HG03558 (cell line): ENCODE measurements around the gene DAPL1.
"Not testable (repeated sequence)": the region's sequence is repeated elsewhere in the genome, so short reads cannot be mapped to it uniquely, and the experiment has no call there.

Source experiments
- ATAC-seq: cut with Tn5 transposase; IDR thresholded peaks from one replicate; pipeline ENCODE4 v1.9.1; 2021; ENCODE audit warnings: moderate number of reproducible peaks; ENCODE audit not compliant: unreplicated experiment; ENCODE audit errors: extremely low read depth

The DAPL1 gene

DNA sequence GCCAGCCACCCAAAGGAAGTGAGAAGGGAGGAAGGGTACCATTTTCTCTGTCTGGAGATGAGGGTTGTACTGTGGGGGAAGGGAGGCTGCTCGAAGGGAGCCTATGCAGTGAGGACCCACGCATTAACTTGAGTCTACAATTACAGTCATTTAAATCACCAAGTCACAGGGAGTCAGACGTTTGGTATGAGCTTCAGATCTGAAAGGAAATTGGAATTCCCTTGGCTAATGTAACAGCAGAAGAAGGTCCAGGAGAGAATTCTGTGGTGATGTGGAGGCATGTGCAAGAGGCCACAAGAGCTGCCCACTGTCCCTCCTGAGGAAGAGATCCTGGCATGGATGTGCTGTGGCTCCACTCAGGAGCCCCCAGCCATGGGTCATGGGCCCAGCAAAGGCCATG, 22.5 kb downstream of the DAPL1 start:
- ATAC-seq: no peak

DNA sequence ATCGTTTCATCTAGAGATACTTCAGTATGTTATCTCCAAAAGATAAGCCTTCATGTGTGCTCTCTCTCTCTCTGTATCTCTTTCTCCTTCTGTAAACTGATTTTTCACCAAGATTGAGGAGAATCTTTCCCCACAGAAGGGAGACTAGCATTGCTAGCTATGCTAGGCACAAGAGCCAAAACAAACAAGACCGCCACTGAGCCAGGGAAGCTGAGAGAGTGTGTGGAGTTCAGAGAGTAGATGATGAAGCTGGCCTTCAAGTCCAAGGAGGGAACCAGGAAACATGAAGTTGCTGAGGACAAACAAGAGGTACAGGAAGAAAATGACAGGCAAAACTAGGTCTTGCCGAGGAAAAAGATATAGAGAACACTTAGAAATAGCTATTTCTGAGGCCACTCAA, 23.4 kb downstream of the DAPL1 start:
- no peak for ATAC-seq

DNA sequence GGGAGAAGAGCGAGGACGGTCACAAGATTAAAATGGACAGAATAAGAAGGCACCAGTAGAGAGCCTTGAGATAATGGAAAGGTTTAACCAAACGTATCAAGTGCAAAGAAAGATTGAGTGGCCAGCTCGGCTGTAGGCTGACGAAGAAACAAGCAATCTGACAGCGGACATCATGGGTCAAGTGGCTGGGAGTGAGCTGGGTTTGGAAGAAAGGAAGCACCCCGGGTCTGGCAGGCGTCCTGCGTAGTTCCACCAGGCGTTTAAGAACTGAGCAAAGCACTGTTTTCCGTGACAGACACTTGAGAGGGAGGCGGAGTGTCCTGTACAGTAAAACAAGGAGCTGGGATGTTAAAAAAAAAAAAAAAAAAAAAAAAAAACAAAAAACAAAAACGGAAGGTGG, 27.1 kb downstream of the DAPL1 start:
- no peak for ATAC-seq

DNA sequence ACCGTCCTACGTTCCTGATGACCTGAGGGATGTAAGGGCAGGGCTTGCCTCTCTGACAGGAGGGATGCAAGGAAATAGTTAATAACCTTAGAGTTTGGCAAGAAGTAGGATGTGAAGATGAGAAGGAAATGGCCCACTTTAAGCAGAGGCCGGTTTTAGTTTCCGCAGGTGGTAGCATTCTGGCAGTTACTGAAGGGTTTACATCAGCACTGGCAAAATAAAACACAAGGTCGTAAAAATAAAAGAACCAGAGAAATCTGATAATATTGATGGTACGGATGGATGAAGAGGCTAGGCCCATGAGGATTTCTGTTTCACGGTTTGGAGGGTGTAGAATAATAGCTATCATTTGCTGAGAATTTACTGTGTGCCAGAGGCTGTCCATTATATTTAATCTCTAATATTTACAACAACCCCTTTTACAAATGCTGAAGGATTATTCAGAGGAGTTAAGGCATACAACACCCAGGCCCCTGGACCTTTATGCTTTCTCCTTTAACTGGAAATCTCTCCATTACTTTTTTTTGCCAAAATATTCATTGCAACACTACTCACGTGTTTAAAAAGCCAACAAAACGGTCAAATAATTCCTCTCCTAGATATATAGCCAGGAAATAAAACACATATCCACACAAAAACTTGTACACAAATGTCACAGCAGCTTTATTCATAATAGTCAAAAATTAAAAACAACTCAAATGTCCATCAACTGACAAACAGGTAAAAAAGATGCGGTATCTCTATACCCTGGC, 28.5 kb downstream of the DAPL1 start:
- no peak for ATAC-seq

DNA sequence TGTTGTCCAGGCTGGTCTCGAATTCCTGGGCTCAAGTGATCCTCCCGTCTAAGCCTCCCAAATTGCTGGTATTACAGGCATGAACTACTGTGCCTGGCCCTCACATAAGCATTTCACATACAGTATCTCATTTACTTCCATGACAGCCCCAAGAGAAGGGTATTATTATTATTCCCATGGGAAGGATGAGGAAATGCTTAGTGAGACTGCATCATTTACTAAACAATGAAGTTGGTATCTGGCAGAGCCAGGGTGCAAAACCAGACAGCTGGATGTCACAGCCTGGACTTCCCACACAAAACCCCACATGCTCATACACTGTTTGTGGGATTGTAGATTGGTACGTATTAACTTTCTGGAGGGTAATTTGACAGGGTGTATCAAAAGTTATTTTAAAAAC, 29.9 kb downstream of the DAPL1 start:
- no peak for ATAC-seq

DNA sequence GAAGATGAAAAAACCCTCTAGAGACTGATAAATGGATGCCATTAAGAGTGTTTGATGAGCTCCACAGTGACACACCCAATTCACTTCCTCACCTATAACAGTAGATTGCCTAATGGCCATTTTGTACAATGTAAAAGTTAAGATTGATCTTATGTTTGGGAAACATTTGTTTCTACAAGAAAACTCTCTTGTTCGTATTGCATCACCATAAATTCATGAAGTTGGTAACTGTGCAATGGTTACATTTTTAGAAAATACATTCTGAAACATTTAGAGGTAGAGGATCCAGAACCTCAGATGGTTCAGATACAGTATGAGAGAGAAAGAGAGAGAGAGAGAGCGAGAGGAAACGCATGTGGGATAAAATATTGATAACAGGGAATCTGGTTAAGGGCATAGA, 31.8 kb downstream of the DAPL1 start:
- ATAC-seq: no peak

DNA sequence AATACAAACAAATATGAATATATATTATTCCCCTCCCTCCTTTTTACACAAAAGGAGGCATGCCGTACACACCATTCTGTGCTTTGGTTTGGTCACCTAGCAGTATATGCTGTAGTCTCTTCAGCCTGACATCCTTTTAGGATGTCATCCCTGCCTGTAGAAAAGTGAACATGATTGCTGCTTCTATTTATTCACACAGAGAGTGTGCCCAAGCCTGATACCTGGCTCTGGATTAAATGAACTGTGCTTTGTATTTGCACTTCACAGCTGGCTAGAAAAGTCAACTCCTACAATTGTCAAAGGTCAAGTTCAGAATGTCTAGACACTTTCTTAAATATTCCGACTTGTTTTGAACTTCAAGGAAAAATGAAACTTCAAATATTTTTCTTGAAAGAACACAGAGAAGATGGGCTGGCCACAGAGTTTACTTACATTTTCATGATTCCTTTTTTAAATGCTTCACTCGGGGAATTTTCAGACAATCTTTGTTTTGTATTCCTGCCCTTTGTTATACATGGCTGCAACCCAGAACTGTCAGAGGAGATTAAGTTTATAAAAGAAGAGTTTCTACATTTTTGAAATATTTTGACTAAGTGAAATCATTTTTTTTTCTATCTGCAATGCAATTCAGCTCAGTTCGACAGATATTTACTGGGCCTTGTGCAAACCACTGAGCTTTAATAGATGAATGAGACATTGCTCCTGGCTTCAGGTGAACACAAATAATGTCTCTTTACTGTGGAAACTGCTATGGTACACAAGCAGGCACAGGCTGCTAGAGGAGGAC, 33.5 kb downstream of the DAPL1 start:
- ATAC-seq: no peak

DNA sequence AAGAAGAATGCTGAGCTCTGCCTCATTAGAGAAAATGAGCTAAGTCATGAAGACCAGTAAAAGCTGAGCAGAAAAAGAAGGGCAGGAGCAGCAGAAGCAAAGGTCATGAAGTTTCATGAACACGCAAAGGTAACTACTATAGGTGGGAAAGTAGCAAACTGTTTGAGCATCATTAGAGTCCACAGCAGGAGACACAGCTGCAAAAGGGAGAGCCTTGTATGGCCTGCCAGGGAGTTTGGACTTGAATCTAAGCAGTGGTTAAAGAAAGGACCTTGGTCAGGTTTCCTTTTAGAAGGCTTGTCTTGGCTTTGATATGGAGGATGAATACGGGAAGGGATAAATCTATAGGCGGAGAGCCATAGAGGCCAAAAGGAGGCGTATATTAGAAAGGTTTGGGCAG, 34.0 kb downstream of the DAPL1 start:
- ATAC-seq: no peak

DNA sequence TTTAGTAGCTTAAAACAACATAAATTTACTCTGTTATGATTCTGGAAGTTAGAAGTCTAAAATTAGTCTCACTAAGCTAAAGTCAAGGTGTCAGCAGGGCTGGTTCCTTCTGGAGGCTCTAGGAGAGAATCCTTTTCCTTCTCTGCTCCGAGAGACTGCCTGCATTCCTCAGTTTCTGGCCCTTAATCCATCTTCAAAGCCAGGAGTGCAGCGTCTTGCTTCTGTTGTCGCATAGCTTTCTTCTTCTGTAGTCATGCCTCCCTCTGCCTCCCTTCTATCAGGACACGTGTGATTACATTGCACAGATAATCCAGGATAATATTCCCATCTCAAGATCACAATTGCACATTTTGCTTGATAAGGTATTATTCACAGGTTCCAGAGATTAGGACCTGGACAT, 35.1 kb downstream of the DAPL1 start:
- ATAC-seq: no peak

DNA sequence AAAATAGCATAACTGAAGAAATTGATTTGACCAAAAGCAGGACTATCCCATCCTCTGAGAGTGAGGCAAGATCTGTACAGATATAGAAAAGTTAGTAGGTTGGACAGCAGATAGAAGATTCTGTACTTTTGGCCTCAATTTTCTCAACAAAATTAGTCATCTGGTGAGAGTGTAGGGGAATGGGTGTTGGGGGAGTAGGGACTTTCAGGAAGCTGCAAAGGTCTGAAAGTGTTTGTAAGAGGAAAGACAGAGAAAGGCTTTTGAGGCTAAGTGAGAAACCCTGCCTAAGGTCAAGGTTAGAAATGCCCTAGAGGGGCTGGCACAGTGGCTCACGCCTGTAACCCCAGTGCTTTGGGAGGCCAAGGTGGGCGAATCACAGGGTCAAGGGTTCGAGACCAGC, 40.3 kb downstream of the DAPL1 start:
- no peak for ATAC-seq

DNA sequence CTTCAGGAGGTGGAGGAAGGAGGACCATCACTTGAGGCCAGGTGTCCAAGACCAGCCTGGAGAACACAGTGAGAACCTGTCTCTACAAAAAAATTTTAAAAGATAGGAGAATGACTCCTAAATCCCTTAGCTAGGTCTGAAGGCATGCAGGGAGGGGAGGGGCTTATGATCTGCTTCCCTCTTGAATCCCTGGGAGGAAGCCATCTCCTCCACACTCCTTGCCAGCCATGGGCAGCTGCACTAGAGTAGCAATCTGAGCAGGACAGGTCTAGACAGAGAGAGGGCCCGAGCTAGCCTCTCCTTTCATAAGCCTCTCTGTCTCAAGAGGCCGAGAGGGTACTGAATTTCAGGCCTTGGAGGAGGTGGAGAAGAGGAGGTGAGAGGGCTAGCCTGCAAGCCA, 42.5 kb downstream of the DAPL1 start:
- no peak for ATAC-seq

DNA sequence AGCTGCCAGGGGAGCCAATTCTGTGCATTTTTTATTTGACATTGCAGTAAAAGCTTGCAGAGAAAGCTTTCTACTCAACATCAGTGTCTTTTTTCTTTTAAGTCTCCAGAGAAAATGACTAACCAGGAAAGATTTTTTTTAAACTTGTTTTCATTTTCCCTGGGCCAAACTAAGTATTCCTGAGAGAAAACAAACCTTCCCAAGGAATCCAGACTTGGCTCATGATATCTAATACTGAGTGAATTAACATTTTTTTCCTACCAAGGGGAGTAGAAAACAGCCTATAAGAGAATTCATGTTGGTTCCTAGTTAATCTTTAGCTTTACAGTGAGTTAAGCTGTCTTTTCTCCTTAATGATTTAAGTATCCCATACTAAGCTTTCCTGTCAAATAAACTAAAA, 46.7 kb downstream of the DAPL1 start:
- ATAC-seq: no peak

DNA sequence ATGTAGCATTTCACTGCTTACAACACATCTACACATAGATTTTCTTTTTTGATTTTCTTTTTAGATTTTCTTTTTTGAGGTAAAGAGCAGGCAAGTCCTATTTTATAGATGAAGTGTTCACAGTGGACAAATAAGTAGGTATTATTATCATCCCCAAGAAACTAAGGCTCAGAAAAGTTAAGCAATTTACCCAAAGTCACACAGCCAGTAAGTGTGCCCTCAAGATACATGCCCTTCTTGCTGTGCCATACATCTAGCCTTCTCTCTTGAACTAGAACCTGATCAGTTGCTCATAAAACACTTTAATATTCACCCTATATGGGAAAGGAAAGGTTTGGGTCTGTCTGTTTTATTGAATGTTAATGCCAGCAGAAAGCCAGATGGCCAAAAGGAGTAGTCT, 50.3 kb downstream of the DAPL1 start:
- ATAC-seq: no peak

DNA sequence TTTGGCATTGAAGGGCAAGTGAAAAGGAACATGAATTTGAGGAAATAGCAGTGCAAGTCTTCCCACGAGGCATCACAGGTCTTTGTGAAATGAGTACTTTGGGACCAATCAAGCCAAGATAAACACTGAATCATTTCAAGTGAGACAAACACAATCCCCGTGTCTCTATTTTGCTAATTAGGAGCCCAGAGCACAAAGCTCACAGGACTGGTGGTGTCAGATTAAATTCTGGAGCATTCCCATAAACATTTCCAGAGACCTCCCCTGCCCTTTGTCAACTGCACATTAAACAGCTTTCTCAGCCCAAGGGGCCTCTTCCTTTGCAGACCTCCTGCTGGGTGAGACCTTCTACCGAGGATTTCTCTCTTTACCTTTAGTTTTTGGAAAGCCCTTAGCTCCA, 50.7 kb downstream of the DAPL1 start:
- no peak for ATAC-seq

DNA sequence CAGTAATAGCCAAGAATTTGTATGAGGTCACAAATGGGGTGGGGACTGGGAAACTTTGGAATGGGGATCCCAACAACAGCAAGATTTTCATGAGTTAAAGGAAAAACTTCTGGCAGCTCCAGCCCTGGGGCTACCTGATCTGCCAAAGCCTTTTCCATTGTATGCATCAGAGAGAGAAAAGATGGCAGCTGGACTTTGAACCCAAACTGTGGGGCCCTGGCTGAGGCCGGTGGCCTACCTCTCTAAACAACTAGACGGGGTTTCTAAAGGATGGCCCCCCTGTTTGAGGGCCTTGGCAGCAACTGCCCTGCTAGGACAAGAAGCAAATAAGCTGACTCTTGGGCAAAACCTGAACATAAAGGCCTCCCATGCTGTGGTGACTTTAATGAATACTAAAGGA, 52.4 kb downstream of the DAPL1 start:
- ATAC-seq: not testable (repeated sequence)

DNA sequence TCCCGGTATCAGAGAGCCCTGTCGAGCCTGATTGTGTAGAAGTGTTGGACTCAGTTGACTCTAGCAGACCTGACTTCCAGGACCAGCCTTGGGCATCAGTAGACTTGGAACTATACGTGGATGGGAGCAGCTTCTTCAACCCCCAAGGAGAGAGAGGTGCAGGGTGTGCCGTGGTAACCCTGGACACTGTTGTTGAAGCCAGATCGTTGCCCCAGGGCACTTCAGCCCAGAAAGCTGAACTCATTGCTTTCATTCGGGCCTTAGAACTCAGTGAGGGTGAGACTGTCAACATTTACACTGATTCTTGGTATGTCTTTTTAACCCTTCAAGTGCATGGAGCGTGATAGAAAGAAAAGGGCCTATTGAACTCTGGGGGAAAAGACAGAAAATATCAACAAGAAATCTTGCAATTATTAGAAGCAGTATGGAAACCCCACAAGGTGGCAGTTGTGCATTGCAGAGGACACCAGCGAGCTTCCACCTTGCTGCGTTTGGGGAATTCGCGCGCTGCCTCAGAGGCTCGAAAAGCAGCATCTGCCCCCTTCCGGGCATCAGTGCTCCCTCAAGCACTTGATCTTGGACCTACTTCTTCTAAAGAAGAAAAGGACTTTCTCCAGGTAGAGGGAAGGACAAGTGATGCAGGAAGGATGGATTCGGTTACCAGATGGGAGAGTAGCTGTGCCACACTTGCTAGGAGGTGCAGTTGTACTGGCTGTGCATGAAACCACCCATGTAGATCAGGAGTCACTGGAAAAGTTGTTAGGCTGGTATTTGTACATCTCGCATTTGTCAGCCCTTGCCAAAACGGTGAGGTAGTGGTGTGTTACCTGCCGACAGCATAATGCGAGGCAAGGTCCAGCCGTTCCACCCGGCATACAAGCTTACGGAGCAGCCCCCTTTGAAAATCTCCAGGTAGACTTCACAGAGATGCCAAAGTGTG, 53.2 kb downstream of the DAPL1 start:
- not testable (repeated sequence) for ATAC-seq

DNA sequence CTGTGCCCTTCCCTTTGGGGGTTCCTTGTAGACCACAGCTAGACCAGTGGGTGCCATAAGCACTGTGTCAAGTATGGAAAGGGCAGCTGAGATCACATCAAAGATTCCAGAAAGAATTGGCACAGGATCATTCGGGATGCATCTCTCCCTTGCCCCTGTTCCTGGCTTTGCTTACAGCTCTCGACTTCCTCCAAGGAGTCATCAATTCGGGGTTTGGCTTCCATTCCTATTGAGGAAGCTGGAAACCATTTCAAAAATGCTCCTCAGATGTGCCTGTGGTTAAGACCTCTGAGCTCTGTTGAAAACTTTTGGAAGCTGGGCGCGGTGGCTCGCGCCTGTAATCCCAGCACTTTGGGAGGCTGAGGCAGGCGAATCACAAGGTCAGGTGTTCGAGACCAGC, 65.1 kb downstream of the DAPL1 start:
- ATAC-seq: not testable (repeated sequence)

DNA sequence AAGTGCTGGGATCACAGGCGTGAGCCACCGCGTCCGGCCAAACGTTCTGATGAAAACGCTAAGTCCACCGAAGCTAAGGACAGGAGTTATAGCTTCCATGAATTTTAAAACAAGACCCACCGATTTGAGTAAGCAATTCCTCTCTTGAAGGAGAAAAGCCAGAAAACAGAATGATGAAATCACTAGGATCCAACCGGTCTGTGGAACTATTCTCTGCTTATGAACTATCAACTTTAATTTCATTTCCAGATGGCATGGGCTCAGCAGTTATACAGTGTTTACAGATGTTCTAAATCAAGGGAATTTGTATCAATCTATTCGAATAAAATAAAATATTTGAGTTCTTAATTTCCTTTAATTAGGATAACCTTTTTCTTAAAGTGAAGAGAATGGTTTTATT, 66.5 kb downstream of the DAPL1 start:
- ATAC-seq: not testable (repeated sequence)

DNA sequence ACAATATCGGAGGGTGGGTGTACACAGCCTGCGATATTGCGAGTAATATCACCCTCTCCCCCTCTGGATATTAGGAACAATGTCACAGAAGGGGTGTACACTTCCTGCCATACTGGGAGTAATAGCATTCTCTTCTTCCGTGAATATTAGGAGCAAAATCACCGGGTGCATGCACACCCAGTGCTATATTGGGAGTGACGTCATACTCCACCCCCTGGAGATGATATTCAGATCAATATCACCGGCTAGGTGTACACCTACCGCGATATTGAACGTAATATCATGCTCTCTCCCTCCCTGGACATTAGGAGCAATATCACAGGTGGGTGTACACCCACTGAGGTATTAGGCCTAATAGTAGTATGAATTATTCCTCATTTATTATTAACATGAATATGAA, 70.4 kb downstream of the DAPL1 start:
- ATAC-seq: not testable (repeated sequence)
